Measurements from ENCODE around the gene RNF144A.

Gene RNF144A

DNA sequence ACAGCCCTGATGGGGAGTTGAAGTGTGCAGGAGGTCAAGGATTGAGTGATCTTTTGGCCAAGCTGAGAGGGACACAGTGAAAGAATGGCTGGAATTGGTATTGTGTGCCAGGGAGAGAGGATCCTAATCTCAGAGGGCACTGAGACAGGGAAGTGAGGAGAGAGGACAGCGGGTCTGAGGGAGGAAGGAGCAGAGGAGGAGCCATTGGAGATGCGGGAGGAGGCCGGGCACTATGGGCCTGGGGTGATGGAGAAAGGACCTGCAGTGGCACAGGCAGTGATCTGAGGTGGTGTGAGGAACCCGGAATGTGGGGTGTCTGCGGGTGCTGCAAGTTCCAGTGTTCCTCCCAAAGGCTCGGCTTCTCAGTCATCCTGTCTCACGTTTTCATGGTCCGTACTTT lies 26.8 kb downstream of the RNF144A start:
- Histone ChIP-seq H3K27me3 (ENCODE audit: control insufficient read depth, insufficient read depth, low read length) (no peaks in the 10 kb centered on the region), H3K9ac (ENCODE audit: low read depth, low read length) (no peak overlapping the region), H3K4me3 (ENCODE audit: low read depth, low read length) (no peak overlapping the region), H3K9me3 (ENCODE audit: control insufficient read depth, insufficient read depth, low read length) (no peaks in the 10 kb centered on the region), H3K4me1 (ENCODE audit: control insufficient read depth, insufficient read depth, low read length) (peaks cover 3% of the 10 kb centered on the region), H3K36me3 (ENCODE audit: control insufficient read depth, insufficient read depth, low read length) (no peaks in the 10 kb centered on the region)

GRCh38 chr2:6944555-6944954 lies 27.3 kb downstream of the RNF144A start:
- Histone ChIP-seq H3K9me3 (ENCODE audit: control insufficient read depth, insufficient read depth, low read length) (no peaks in the 10 kb centered on the region), H3K27me3 (ENCODE audit: control insufficient read depth, insufficient read depth, low read length) (no peaks in the 10 kb centered on the region), H3K9ac (ENCODE audit: low read depth, low read length) (no peak overlapping the region), H3K4me3 (ENCODE audit: low read depth, low read length) (no peak overlapping the region), H3K4me1 (ENCODE audit: control insufficient read depth, insufficient read depth, low read length) (peaks cover 3% of the 10 kb centered on the region), H3K36me3 (ENCODE audit: control insufficient read depth, insufficient read depth, low read length) (no peaks in the 10 kb centered on the region)

DNA sequence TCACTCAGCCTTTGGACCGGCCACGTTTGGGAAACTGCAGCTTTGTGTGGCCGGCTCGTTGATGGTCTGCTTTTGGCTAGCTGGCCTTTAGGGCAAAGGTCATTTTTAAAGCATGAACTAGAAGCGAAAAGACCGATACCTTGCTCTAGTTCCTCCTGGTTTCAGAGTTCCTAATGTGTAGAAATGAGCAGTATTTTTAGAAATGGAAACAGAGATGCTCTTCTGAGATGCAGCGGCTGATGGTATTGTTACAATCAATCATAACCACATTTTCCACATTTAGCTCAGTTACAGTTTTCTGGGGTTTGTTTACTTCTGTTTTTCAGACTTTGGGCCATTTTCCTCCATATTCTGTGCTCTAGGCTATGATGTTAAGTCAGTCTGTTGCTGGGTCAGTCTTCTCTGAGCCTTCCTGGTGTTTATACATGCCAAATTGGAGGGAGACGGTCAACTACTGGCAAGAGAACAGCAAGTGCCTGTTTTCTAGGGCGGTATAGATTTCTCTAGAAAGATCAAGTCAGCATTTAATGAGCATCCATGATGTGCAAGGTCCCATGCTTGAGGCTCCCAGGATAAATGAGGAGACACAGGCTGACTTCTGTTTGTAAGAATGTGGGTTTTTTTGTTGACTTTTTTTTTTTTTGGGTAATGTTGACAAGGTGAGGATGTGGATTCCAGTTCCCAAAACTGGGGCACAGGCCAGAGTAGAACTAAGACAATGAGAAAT lies 28.0 kb downstream of the RNF144A start:
- Histone ChIP-seq H3K9ac (ENCODE audit: low read depth, low read length) (no peak overlapping the region), H3K36me3 (ENCODE audit: control insufficient read depth, insufficient read depth, low read length) (no peaks in the 10 kb centered on the region)

DNA sequence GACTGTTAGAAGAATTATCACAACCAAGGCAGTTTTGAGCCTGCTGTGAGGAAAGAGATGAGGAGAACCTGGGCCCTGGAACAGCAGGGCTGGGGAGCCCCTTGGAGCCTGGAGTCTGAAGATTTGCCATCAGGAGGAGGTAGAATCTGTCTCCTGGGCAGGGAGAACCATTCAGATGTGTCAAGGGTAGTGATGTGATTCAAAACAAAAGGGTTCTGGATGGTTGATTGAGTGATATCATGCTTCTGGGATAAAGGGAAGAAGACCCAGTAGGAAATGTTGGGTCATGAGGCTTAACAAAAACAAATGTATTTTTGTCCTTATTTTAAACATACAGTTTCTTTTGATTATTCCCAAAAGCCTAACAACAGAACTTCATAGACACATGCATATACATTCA lies 28.6 kb downstream of the RNF144A start:
- H3K4me3 ChIP-seq (ENCODE audit: low read depth, low read length): no peak overlapping the region
- H3K9ac ChIP-seq (ENCODE audit: low read depth, low read length): no peak overlapping the region
- no peaks in the 10 kb centered on the region for H3K9me3 ChIP-seq (ENCODE audit: control insufficient read depth, insufficient read depth, low read length)
- no peaks in the 10 kb centered on the region for H3K27me3 ChIP-seq (ENCODE audit: control insufficient read depth, insufficient read depth, low read length)
- no peaks in the 10 kb centered on the region for H3K36me3 ChIP-seq (ENCODE audit: control insufficient read depth, insufficient read depth, low read length)
- no peaks in the 10 kb centered on the region for H3K4me1 ChIP-seq (ENCODE audit: control insufficient read depth, insufficient read depth, low read length)

More for the DNA sequence above, 28.0 kb downstream of the RNF144A start:
- Histone ChIP-seq H3K9me3 (ENCODE audit: control insufficient read depth, insufficient read depth, low read length) (no peaks in the 10 kb centered on the region), H3K27me3 (ENCODE audit: control insufficient read depth, insufficient read depth, low read length) (no peaks in the 10 kb centered on the region), H3K4me3 (ENCODE audit: low read depth, low read length) (no peak overlapping the region), H3K4me1 (ENCODE audit: control insufficient read depth, insufficient read depth, low read length) (peaks cover 3% of the 10 kb centered on the region)

DNA sequence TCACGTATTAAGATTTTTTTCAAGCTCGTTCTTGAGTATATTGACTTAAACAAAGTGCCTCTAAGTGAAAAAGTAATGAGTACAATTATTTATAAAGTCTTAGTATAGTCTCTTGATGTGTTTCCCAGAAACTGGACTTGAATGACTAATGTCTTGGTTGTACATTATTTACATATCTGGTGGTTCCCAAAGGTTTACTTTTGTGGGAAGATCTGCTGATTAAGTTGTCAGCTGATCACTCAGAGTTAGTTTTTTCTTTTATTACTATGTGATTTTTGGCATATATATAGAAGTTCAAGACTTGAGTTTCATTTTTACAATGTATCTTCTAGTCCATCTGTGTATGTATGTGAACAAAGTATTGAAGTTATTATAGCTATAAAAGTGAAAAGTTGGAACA lies 29.5 kb downstream of the RNF144A start:
- Histone ChIP-seq H3K27me3 (ENCODE audit: control insufficient read depth, insufficient read depth, low read length) (no peaks in the 10 kb centered on the region), H3K36me3 (ENCODE audit: control insufficient read depth, insufficient read depth, low read length) (no peaks in the 10 kb centered on the region), H3K9ac (ENCODE audit: low read depth, low read length) (no peak overlapping the region), H3K4me1 (ENCODE audit: control insufficient read depth, insufficient read depth, low read length) (no peaks in the 10 kb centered on the region), H3K9me3 (ENCODE audit: control insufficient read depth, insufficient read depth, low read length) (no peaks in the 10 kb centered on the region), H3K4me3 (ENCODE audit: low read depth, low read length) (no peak overlapping the region)

DNA sequence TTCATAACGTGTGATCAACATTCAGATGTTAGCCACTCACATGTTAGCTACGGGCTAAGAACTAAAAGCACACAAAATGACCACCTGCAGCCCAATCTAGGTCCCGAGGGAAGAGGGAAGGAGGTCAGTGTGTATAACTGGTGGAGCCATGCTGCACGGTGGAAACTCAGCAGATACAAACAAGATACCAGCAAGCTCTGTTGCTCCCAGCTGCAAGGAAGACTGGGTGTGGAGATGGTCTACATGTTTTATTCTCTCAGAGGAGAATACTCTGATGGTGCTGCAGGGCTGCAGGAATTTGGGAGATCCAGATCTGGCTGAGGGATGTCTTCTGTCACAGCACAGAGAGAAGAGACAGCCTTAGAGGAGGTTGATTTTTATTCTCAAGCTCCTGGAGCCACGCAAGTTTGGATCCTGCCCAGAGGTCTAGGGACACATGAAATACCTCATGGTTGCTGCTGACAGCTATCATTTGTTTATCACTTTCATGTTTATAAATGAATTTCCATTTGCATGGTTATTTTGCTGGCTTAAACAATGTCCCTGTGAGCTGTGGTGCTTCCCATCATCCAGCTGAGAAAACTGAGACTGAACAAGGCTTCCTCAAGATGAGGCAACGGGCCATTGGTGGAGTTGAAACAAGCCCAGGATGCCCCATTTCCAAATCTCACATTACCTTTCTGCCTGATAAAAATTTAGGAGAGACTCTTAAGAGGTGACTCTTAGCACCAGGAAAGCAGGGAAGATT lies 30.9 kb downstream of the RNF144A start:
- Histone ChIP-seq H3K4me1 (ENCODE audit: control insufficient read depth, insufficient read depth, low read length) (no peaks in the 10 kb centered on the region), H3K27me3 (ENCODE audit: control insufficient read depth, insufficient read depth, low read length) (no peaks in the 10 kb centered on the region), H3K4me3 (ENCODE audit: low read depth, low read length) (no peak overlapping the region), H3K9ac (ENCODE audit: low read depth, low read length) (no peak overlapping the region), H3K36me3 (ENCODE audit: control insufficient read depth, insufficient read depth, low read length) (no peaks in the 10 kb centered on the region), H3K9me3 (ENCODE audit: control insufficient read depth, insufficient read depth, low read length) (no peaks in the 10 kb centered on the region)

DNA sequence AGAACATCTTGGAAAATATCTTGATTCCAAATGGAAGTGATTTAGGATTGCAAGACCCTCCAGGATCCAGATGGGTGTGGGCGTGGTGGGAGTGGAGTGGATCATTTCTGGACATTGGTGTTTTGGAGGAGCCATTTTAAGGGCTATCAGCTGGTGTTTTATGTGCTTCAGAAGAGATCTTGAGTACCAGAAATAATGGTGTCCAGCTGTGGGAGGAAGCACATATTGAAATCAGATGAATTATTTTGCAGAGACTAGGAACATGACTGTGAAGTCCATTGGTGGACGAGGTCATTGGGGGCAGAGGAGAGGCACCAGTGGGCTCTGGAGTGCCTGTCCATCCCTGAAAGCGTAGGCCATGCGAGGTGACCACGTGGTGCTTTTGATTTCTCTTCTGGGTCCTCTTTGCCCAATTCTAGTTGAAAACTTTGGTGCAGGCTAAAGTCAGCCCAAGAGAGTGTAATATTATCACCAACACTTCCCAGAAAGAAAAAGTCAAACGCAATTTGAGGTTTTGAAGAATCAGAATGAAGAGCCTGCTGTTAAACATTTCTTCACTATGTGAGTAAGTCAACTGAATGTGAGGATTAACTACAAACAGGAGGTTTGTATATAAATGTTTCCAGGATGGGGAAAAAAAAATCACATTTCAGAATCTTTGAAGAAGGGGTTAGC lies 31.6 kb downstream of the RNF144A start:
- Histone ChIP-seq H3K4me1 (ENCODE audit: control insufficient read depth, insufficient read depth, low read length) (no peaks in the 10 kb centered on the region), H3K36me3 (ENCODE audit: control insufficient read depth, insufficient read depth, low read length) (no peaks in the 10 kb centered on the region), H3K4me3 (ENCODE audit: low read depth, low read length) (no peak overlapping the region), H3K9me3 (ENCODE audit: control insufficient read depth, insufficient read depth, low read length) (no peaks in the 10 kb centered on the region), H3K27me3 (ENCODE audit: control insufficient read depth, insufficient read depth, low read length) (no peaks in the 10 kb centered on the region), H3K9ac (ENCODE audit: low read depth, low read length) (no peak overlapping the region)

DNA sequence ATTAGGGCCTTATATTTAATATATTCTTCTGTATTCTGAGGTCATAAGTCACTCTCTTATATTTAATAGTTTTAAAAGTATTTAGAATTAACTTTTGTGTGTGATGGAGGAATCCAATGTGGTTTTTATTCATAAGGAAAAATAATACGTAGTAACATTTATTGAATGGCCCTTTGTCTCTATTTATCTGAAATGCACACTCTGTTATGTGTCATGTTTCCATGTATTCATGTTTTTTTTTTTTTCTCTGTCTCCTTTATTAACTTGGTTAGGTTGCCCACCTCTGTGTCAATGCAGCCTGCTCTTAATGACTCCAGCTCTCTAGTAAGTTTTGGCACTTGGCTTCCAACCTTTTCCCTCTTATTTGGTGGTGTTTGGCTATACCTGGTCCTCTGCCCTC lies 33.8 kb downstream of the RNF144A start:
- Histone ChIP-seq H3K9ac (ENCODE audit: low read depth, low read length) (no peak overlapping the region), H3K27me3 (ENCODE audit: control insufficient read depth, insufficient read depth, low read length) (no peaks in the 10 kb centered on the region), H3K36me3 (ENCODE audit: control insufficient read depth, insufficient read depth, low read length) (no peaks in the 10 kb centered on the region), H3K9me3 (ENCODE audit: control insufficient read depth, insufficient read depth, low read length) (no peaks in the 10 kb centered on the region), H3K4me3 (ENCODE audit: low read depth, low read length) (no peak overlapping the region), H3K4me1 (ENCODE audit: control insufficient read depth, insufficient read depth, low read length) (no peaks in the 10 kb centered on the region)

- no peaks in the 10 kb centered on the region for H3K27me3 ChIP-seq (ENCODE audit: control insufficient read depth, insufficient read depth, low read length)
- H3K4me3 ChIP-seq (ENCODE audit: low read depth, low read length): no peak overlapping the region
- no peaks in the 10 kb centered on the region for H3K9me3 ChIP-seq (ENCODE audit: control insufficient read depth, insufficient read depth, low read length)
- no peak overlapping the region for H3K9ac ChIP-seq (ENCODE audit: low read depth, low read length)
- H3K4me1 ChIP-seq (ENCODE audit: control insufficient read depth, insufficient read depth, low read length): no peaks in the 10 kb centered on the region
- H3K36me3 ChIP-seq (ENCODE audit: control insufficient read depth, insufficient read depth, low read length): no peaks in the 10 kb centered on the region
These were observed 34.9 kb downstream of the RNF144A start for GRCh38 chr2:6952101-6952500.

DNA sequence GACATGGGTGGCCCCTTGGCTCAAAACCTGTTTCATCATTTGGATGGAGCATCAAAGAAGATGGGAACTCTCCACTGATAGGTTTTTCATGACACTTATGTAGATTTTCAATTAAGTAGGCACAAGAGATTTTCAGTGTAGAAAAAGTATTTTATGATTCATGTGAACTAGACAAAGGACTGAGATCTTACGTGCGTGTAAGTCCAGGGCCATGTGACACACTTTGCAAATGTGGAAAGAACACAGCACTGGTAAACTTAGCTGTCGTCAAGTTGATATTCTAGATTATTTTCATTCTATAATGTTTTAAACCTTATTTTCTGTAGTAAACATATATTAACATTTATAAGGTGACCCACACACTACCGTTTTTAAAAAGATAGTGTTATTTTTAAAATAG lies 37.4 kb downstream of the RNF144A start:
- H3K9me3 ChIP-seq (ENCODE audit: control insufficient read depth, insufficient read depth, low read length): no peaks in the 10 kb centered on the region
- no peaks in the 10 kb centered on the region for H3K36me3 ChIP-seq (ENCODE audit: control insufficient read depth, insufficient read depth, low read length)
- H3K4me1 ChIP-seq (ENCODE audit: control insufficient read depth, insufficient read depth, low read length): no peaks in the 10 kb centered on the region
- H3K4me3 ChIP-seq (ENCODE audit: low read depth, low read length): no peak overlapping the region
- H3K9ac ChIP-seq (ENCODE audit: low read depth, low read length): no peak overlapping the region
- H3K27me3 ChIP-seq (ENCODE audit: control insufficient read depth, insufficient read depth, low read length): no peaks in the 10 kb centered on the region

GRCh38 chr2:6955511-6956136 lies 38.4 kb downstream of the RNF144A start:
- H3K27me3 ChIP-seq (ENCODE audit: control insufficient read depth, insufficient read depth, low read length): no peaks in the 10 kb centered on the region
- no peaks in the 10 kb centered on the region for H3K9me3 ChIP-seq (ENCODE audit: control insufficient read depth, insufficient read depth, low read length)
- no peak overlapping the region for H3K9ac ChIP-seq (ENCODE audit: low read depth, low read length)
- no peaks in the 10 kb centered on the region for H3K36me3 ChIP-seq (ENCODE audit: control insufficient read depth, insufficient read depth, low read length)
- H3K4me3 ChIP-seq (ENCODE audit: low read depth, low read length): no peak overlapping the region
- no peaks in the 10 kb centered on the region for H3K4me1 ChIP-seq (ENCODE audit: control insufficient read depth, insufficient read depth, low read length)

All from iPS-15b (cell line).